Neutrophil (primary cell): ENCODE measurements around the gene BCAS1.

Experiments
- H3K27ac ChIP-seq: fragments of 200-600 bp; sonication (generic); 2 replicates; pipeline ENCODE4 v1.5.1; 2016; ENCODE audit warnings: mild to moderate bottlenecking, moderate library complexity
- H3K27me3 ChIP-seq: fragments of 200-600 bp; sonication (generic); 2 replicates; pipeline ENCODE4 v1.6.0; 2016; ENCODE audit warnings: mild to moderate bottlenecking
- H3K36me3 ChIP-seq: fragments of 200-600 bp; sonication (generic); 2 replicates; pipeline ENCODE4 v1.5.1; 2017
- H3K4me1 ChIP-seq, 2 experiments: fragments of 200-600 bp in 1 of 2; sonication (generic) in 1 of 2; 1 replicate in 1 of 2; 2 replicates in 1 of 2; pipeline versions ENCODE4 v1.5.1 to v1.6.1; 2013 to 2016; ENCODE audit warnings: low read depth in 1 of 2, low read length in 1 of 2, mild to moderate bottlenecking in 1 of 2, moderate library complexity in 1 of 2; ENCODE audit not compliant: control insufficient read depth in 1 of 2, insufficient read depth in 1 of 2
- H3K4me3 ChIP-seq, 2 experiments: fragments of 200-600 bp in 1 of 2; sonication (generic) in 1 of 2; 1 replicate in 1 of 2; 2 replicates in 1 of 2; pipeline ENCODE4 v1.5.1; 2013 to 2016; ENCODE audit warnings: low read depth in 1 of 2, low read length in 1 of 2, mild to moderate bottlenecking in 1 of 2, moderate library complexity in 1 of 2
- H3K9me3 ChIP-seq: fragments of 200-600 bp; sonication (generic); 2 replicates; pipeline ENCODE4 v1.5.1; 2016
- CTCF ChIP-seq: fragments of 200-600 bp; sonication (generic); IDR thresholded peaks from 2 replicates; pipeline ENCODE4 v1.5.1; 2016; ENCODE audit warnings: antibody characterized with exemption

BCAS1 gene

GRCh38 chr20:54110457-54110856, 40.1 kb upstream of the BCAS1 start:
- no peaks in the 10 kb centered on the region for H3K9me3 ChIP-seq
- H3K36me3 ChIP-seq = no peaks in the 10 kb centered on the region
- no peak overlapping the region for H3K27ac ChIP-seq
- H3K4me1 ChIP-seq = peaks cover 13 to 25% of the 10 kb centered on the region in 2 experiments
- no peak overlapping the region for H3K4me3 ChIP-seq
- TF ChIP-seq CTCF = no peak
- H3K27me3 ChIP-seq = no peaks in the 10 kb centered on the region

- Histone ChIP-seq H3K36me3 (no peaks in the 10 kb centered on the region), H3K27ac (no peak overlapping the region), H3K27me3 (no peaks in the 10 kb centered on the region), H3K9me3 (no peaks in the 10 kb centered on the region), H3K4me1 (peaks cover 9 to 21% of the 10 kb centered on the region in 2 experiments), H3K4me3 (no peak overlapping the region)
- TF ChIP-seq CTCF = no peak
These were observed 39.6 kb upstream of the BCAS1 start for GRCh38 chr20:54110041-54110440.

GRCh38 chr20:54108817-54109216, 38.4 kb upstream of the BCAS1 start:
- H3K4me3 ChIP-seq = no peak overlapping the region
- no peaks in the 10 kb centered on the region for H3K36me3 ChIP-seq
- no peak overlapping the region for H3K27ac ChIP-seq
- H3K9me3 ChIP-seq = no peaks in the 10 kb centered on the region
- H3K4me1 ChIP-seq = peaks cover 7 to 16% of the 10 kb centered on the region in 2 experiments
- no peaks in the 10 kb centered on the region for H3K27me3 ChIP-seq
- no peak for TF ChIP-seq CTCF

GRCh38 chr20:54108326-54108642, 37.9 kb upstream of the BCAS1 start:
- no peaks in the 10 kb centered on the region for H3K27me3 ChIP-seq
- no peak for TF ChIP-seq CTCF
- peaks cover 10 to 18% of the 10 kb centered on the region in 2 experiments for H3K4me1 ChIP-seq
- no peaks in the 10 kb centered on the region for H3K9me3 ChIP-seq
- no peak overlapping the region for H3K4me3 ChIP-seq
- H3K27ac ChIP-seq = no peak overlapping the region
- H3K36me3 ChIP-seq = no peaks in the 10 kb centered on the region

- no peak for TF ChIP-seq CTCF
- no peak overlapping the region for H3K27ac ChIP-seq
These were observed 37.4 kb upstream of the BCAS1 start for GRCh38 chr20:54107600-54108325.

More at GRCh38 chr20:54107600-54108325, 37.4 kb upstream of the BCAS1 start:
- Histone ChIP-seq H3K9me3 (no peaks in the 10 kb centered on the region), H3K4me3 (no peak overlapping the region), H3K27me3 (no peaks in the 10 kb centered on the region), H3K36me3 (no peaks in the 10 kb centered on the region), H3K4me1 (peaks cover 12 to 18% of the 10 kb centered on the region in 2 experiments)
